NK-92 (cell line): ENCODE measurements around the gene ENAH.

Experiments used
- DNase-seq: peaks from one replicate; lab custom pipeline; 2025; ENCODE audit not compliant: unreplicated experiment; lab: John Stamatoyannopoulos, UW

ENAH gene

GRCh38 chr1:225461533-225462428 lies 191.1 kb downstream of the ENAH start:
- no peak for DNase-seq

GRCh38 chr1:225460737-225461532 lies 192.0 kb downstream of the ENAH start:
- no peak for DNase-seq

- DNase-seq: no peak
These were observed 192.7 kb downstream of the ENAH start for GRCh38 chr1:225460021-225460736.

- no peak for DNase-seq
These were observed 194.7 kb downstream of the ENAH start for GRCh38 chr1:225458222-225458631.

- no peak for DNase-seq
These were observed 198.2 kb downstream of the ENAH start for GRCh38 chr1:225454733-225455132.

GRCh38 chr1:225453797-225454648 lies 198.9 kb downstream of the ENAH start:
- no peak for DNase-seq

GRCh38 chr1:225451840-225452515 lies 200.9 kb downstream of the ENAH start:
- no peak for DNase-seq

- DNase-seq: no peak
These were observed 201.6 kb downstream of the ENAH start for GRCh38 chr1:225451340-225451739.

GRCh38 chr1:225450491-225451191 lies 202.3 kb downstream of the ENAH start:
- no peak for DNase-seq

GRCh38 chr1:225449774-225450173 lies 203.1 kb downstream of the ENAH start:
- DNase-seq: no peak

- DNase-seq: no peak
These were observed 203.7 kb downstream of the ENAH start for GRCh38 chr1:225449261-225449660.

GRCh38 chr1:225448146-225448805 lies 204.6 kb downstream of the ENAH start:
- no peak for DNase-seq

GRCh38 chr1:225447650-225448089 lies 205.3 kb downstream of the ENAH start:
- DNase-seq: no peak

- no peak for DNase-seq
These were observed 205.8 kb downstream of the ENAH start for GRCh38 chr1:225446981-225447615.

- DNase-seq: no peak
These were observed 206.3 kb downstream of the ENAH start for GRCh38 chr1:225446595-225446960.

- DNase-seq: no peak
These were observed 207.0 kb downstream of the ENAH start for GRCh38 chr1:225445639-225446594.

- DNase-seq: no peak
These were observed 210.8 kb downstream of the ENAH start for GRCh38 chr1:225442123-225442505.
